DMS53 treated with DMSO at 0.1 percent for 48 hours (cell line): ENCODE data around the gene NUDT4.
"Not testable (repeated sequence)": the region's sequence is repeated elsewhere in the genome, so short reads cannot be mapped to it uniquely, and the experiment has no call there.

ENCODE experiments used
- DNase-seq: peaks from one replicate; lab custom pipeline; 2025; ENCODE audit not compliant: unreplicated experiment; lab: John Stamatoyannopoulos, UW

NUDT4 gene

DNA sequence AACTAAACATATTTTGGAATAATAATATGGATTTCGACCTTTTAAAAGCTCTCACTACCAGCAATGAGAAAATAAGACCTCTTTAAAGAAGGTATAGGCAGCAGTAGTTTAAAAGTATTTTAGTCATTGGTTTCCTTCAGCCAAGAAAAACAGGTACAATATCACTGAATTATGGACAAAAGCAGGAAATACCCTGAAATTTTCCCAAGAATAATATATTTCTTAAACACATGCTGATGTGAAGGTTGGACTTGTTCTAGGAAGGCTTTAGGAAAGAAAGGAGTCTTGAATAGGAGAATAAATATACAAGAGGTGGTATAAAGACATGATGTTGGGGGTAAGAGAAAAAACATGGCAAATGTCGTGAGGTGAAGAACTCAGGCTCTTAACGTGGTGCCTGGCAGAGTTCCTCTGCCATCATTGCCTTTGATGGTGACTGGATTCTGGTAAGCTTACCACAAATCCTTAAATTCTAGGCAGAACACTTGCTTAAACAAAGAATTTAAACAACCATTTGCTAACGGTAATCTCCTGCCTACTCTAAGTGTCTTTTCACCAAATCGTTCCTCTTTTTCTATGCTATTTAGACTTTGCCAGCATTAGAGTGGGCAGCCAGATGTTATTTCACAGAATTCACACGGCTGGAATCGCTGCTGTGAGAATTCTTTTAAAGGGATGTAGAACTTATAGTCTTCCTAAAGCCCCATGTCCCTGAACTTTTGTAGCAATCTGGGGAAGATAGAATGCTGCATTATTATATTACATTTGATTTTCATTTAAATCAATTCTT lies 11.9 kb upstream of the NUDT4 start:
- DNase-seq, result no peak

DNA sequence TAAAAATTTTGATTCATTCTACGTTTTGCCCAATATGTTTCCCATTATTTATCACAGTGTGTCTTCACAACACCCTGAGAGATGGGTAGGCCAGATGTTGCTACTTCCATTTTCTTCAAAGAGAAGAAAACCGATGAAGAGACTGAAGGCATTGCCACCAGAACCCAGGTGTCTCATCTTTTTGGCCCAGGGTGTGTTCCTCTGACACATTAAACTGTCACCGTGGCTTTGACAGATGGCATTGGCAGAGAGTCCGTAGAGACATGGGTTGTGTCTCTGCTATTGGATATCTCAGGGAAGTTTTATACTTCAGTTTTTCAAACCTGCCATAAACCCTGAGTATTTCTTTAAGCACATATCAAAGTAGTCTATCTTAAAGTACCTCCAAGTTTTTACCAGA lies 11.3 kb upstream of the NUDT4 start:
- no peak for DNase-seq

DNA sequence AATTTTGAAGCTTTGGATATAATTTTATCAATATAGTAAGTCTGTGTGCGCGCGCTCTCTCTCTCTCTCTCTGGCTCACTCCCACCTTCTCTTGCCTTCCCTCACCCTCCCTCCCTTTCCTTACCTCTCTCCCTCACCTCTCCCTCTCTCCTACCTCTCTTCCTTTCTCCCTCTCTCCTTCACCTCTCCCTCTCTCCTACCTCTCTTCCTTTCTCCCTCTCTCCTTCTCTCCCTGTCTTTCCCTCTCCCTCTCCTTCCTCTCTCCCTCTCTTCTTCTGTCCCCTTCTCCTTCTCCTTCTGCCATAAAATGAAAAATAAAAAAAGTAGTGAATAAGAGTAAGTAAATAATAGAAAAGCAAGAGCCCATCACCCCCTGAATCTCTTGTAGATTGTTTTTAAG lies 9.0 kb upstream of the NUDT4 start:
- DNase-seq, result no peak

DNA sequence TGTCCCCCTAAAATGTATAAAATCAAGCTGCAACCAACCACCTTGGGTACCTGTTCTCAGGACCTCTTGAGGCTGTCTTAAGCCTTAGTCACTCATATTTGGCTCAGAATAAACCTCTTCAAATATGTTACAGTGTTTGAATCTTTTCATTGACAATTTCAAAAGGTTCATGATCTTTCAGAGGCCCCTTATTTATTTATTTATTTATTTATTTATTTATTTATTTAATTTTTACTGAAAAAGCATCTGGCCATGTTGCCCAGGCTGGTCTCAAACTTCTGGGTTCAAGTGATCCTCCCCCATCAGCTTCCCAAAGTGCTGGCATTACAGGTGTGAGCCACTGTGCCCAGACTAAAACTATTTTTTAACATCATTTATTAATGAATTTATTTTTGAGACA lies 8.2 kb upstream of the NUDT4 start:
- DNase-seq, result no peak

DNA sequence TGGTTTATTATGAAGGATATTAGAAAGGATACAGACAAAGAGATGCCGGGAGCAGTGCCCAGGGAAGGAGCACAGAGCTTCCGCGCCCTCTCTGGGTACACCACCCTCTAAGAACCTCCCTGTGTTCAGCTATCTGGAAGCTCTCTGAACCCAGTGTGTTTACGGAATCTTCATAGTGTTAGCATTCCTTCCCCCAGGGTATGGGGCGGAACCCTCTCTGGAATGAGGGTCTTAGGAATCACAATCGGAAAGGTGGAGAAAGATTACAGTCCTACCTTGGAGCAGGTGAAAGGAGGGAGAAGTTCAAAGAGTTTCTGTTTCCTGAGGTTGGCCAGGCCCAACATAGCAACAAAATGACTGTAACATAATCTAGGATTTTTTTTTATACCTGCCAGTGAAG lies 6.8 kb upstream of the NUDT4 start:
- DNase-seq, result no peak

DNA sequence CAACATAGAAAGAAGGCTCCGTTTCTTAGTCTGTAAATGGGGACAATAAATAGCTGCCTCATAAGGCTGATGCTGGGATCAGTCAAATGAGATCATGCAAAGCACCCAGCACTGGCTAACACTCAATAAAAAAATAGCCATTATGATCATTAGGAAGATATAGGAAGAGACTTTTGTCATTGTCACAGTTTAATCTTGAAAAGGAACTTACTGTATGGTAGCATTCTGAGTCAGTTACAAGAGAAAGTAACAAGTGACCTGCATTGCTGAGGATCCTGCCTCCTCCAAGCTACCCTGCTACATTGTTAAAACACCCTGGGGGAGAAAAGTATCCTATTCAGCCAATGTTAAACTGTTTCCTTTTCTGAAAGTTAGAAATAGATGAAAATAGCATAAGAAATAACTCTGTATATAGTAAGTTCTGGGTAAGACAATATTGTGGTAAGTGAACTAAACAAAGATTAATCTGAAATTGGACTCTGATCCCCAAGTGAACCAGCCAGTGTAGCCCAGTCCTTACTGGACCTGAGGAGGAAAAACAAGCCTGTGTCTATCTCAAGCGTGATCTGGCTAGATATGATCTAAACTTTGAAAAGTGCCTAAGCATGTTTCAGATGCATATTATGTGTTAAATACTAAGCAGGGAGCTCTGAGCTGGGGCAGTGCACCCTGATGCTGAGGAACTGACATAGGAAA lies 3.6 kb upstream of the NUDT4 start:
- DNase-seq, result no peak

DNA sequence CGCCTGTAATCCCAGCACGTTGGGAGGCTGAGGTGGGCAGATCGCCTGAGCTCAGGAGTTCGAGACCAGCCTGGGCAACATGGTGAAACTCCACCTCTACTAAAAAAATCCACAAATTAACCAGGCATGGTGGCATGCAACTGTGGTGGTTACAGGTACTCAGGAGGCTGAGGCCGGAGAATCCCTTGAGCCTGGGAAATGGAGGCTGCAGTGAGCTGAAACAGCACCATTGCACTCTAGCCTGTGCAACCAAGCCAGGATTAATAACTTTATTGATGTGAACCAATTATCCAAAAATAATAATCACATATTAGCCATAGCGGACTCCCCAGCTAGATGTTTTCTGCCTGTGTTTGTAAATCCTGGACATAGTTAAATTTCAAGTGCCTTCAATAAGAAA lies 1.8 kb upstream of the NUDT4 start:
- DNase-seq, result no peak

DNA sequence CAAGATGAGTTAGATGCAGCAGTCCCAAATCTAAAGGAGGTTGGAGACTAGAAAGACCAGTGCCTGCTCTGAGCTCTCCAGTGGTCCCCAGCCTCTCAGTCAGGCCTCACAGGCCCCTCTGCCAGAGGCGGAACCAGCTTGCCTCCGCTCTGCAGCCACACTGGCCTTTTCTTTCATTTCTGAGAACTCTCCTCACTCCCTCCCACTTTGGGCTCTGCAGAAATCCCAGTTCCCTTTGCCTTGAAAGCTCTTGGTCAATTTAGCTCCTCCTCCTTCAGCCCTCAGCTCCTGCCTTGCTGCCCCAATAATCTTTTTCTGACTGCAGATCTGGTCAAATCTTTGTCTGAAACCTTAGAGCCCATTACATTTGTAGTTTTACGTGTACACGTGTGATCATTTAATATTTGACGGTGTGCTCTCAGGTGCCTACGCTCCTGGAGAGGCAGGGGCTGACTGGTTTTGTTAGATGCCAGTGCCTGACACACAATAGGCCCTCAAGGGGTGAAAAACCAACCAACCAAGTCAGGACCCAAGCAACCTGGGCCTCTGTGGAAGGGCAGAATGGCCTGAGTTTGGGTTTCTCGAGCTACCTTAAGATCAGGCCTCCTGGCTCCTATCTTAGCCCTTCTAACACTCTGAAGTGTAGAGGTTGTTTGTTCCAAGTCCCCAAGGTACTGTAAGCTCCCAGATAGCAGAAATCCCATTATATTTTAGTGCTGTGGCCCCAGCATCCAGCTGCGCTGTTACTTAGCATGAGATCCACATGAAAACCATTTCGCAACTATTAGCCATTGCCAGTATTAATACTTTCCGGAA lies 1.1 kb upstream of the NUDT4 start:
- no peak for DNase-seq

DNA sequence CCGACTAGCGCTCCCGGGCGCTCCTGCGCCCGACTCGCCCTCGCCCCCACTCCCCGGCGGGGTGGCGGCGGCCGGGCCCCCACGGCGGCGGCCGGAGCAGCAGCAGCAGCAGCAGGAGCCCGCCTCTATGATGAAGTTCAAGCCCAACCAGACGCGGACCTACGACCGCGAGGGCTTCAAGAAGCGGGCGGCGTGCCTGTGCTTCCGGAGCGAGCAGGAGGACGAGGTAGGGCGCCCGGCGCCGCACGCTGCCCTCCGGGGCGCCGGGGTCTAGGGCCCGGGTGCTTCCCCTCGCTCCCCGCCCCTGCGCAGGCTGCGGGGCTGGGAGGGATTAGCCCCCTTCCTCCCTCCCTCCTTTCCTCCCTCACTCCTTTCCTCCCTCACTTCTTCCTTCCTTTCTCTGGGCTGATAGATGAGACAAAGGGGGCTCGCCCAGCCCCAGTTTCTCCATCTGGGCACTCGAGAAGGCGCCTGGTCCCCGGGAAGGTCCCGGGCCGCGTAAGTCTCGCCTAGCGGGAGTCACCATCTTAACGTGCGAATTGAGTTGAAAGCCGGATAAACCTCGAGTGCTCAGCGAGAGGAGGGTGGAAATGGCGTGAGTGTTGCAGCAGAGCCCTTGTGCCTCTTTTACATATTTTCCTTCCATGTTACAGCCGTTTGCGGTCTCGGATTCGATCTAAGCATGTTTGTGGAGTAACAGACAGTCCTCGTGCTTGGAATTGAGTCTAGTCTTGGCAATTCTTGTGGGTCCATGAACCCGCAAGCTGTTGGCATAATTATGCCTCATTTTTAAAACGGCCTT lies 672 bp downstream of the NUDT4 start:
- peak; percentile 46 for DNase-seq

DNA sequence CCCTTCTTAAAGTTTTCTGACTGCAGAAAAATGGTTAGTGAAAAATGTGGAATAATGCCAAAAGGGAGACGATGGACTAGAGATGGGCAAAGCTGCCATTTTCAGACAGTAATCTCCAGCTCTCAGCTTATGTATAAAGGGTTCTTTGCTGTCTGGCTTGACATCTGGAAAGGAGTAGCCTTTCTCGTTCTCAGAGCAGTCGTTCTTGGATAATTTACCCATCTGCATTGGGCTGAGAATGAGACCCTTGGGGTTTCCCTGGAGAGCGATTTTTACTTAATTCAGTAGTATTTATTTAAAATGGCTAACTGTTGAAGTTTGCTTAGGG lies 1.2 kb downstream of the NUDT4 start:
- DNase-seq, result peak; percentile 46

DNA sequence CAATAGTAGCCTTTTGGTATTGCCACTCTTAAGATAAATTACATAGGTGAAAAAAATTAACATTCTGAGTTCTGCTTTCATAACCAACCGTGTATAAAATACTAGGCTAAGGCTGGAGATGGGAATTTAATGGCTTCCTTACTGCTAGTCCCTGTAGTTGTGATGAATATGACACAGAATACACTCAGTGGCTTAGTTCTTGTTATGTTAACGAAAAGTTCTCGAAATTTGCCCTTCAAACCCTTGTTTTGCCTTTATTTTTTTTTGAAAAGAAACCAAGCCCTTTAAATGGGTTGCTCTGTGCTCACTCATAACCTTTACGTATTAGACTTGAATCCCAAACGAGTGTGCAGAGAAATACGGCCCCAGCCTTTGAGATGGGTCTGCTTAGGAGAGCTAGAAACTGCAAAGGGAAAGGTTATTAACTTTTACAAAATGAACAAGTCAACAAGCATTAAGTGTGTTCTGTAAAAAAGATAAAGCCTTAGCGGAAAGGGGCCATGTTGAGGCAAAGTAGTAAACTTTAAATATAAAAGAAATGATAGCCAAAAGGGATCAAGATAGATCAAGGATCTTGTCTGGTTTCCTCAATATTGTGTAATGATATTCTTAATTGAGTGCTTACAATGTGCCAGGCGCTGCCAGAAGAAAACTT lies 1.7 kb downstream of the NUDT4 start:
- no peak for DNase-seq

DNA sequence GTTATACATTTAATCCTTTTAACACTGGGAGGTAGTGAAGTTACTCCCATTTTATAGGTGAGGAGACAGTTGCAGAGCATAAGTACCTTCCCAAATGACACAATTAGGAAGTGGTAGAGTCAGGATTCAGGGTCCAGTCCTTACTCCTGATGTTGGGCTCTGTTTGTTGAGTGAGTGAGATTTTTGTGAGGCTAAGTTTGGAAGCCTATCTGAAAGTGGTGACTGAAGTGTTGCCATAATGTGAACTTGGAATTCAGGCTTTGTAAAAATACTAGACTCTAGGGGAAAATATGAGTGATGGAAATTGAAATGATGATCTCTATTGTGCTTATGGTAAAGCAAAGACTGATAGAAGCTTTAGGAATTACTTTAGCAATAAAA lies 2.2 kb downstream of the NUDT4 start:
- DNase-seq, result no peak

DNA sequence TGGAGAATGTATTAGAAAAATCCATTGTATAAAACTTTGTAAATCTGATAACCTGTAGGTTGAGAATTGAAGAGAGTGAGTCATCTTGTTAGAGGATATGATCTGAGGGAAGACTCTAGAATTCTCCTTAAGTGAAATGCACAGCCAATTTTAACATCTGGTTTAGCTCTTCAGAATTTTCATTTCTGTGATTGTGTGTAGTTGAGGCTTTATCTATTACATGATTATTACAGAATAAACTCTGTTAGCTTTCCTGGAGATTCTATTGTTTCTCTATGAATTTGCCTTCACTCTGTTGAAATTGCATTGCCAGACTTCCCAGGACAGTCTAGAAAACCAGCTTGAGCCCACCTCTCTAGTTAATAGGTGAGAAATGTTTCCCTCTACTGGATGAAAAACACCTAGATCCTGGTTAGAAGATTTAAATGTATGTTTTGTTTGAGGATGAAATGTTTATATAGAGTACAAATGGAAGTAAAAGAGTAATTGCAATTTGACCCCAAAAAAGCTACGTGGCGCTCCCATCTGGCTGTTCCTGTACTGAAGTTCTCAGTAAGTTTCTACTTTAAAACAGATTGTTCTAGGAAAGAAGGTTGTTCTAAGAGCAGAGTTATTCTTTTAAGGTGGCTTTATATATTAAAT lies 2.9 kb downstream of the NUDT4 start:
- DNase-seq, result peak; percentile 13

DNA sequence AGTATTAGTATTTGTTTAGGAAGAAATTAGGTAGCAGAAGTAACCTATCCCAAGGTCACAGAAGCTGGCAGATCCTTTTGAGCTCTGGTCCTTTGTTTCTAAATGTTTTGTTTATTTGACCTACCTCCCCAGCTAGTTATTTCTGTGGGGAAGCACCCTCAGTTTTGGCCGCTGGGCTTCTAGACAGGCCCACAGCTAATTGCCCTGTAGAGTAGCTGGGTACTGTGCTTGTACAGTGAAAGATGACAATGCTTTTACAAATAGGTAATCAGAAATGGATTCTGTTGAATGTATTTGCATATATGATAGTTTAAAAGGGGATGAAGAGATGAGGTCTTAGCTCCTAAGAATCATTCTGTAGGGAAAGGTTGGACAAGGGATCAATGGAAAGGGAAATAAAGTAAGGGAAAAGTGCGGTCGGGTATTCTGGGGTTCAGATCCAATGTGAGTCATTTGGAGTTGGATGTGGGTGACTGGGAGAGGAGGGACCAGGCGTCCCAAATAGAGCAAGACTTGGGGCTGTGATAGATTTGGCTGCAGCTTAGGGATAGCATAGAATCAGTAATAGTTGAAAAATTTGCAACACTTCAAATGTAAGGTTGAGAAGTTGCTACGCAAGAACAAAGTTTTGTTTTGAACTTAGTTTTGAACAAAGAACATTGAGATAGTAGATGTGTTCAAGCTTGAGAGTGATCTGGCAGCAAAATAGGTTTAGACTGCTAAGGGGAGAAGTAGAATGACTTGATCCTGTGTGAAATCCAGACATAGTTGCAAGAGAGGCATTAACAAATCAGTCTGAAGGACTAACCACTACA lies 3.6 kb downstream of the NUDT4 start:
- DNase-seq, result no peak

DNA sequence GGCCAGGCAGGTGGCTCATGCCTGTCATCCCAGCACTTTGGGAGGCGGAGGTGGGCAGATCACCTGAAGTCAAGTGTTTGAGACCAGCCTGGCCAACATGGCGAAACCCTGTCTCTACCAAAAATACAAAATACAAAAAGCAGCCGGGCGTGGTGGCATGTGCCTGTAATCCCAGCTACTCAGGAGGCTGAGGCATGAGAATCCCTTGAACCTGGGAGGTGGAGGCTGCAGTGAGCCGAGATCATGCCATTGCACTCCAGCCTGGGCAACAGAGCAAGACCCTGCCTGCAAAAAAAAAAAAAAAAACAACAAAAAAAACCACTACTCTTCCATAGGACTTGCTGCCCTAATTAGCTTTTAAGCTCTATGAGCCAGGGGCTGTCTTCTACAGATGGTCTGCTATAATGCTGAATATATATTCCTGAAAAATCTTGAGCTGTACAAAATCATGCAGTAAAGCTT lies 4.3 kb downstream of the NUDT4 start:
- not testable (repeated sequence) for DNase-seq

DNA sequence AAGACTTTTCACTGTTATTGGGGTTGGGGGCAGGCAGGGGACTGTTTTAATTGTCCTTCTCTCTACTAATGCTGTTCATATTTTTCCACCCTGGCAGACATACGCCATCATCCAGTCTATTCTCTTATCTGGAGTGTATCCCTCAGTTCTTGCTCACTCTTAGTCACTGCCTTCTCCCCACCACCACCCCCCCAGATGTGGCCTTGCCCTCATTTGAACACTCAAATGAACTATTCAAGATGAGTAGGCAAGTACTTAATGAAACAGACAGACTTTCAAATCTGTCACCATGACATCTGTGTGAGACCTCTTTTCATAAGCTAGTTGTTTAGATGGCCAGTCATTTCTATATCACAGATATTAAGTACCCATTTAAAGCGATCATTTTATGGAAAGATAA lies 10.1 kb downstream of the NUDT4 start:
- DNase-seq, result no peak

DNA sequence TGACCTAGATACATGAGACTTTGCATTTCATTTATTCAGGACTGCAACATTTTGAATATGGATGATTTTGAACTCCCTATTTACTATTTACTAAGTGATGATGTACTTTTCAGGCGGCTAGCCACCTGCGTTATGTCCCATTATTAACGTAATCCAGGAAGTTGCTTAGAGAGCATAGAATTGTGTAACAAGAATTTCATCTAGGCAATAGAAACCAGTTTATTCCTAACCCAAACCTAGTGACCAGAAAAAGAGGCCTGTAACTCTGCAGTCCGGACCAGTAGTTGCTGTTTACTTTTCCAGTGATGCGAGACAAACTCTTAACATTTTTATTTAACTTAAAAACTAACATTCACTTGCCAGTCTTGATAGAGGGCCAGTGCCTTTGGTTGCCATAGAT lies 12.3 kb downstream of the NUDT4 start:
- DNase-seq, result peak; percentile 67

DNA sequence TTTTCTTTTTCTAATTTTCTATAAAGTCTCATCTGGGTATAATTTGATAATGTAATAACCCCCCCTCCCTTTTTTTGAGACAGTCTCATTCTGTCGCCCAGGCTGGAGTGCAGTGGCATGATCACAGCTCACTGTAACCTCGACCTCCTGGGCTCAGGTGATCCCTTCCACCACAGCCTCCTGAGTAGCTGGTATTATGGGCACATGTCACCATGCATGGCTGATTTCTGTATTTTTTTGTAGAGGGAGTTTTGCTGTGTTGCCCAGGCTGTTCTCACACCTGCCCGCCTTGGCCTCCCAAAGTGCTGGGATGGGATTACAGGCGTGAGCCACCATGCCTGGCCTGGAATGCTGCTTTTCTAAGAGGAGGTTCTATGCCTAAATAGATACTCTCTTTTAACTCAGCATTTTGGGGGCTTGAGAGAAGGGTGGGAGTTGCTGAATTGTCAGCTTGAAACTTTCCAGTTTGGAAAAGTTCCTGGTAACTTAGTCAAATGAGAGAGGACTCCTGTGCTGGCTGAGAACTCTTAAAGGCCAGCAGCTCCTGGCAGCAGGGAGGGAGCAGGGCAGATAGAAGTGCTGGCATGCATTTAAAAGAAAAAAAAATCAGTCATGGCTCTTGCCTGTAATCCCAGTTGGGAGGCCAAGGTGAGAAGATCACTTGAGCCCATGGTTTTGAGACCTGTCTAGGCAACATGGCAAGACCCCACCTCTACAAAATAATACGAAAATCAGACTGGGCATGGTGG lies 13.0 kb downstream of the NUDT4 start:
- DNase-seq, result peak; percentile 42

DNA sequence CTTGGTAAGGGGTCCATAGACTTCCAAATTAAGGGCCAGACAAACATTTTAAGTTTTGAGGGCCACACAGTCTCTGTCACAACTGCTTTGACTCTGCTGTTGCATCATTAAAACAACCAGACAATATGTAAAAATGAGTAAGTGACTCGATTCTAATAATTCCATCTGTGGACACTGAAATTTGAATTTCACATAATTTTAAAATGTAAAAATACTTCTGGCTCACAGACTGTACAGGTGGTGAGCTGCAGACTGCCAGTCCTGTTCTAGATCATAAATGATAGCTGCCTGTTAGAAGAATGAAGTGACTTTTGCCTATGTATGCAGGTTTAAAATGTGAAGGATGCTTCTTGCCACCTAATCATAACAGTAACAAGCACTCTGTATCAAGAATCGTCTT lies 15.7 kb downstream of the NUDT4 start:
- no peak for DNase-seq
